Adrenal gland (tissue), 12 donors: ENCODE measurements around the gene DNAAF3. TPM values are rescaled to one million over a fixed set of nuclear protein-coding genes. Genes with fewer than 3 reads are reported as not detected.
A peak's percentile ranks its signal among the peaks of the same experiment; 100 is the strongest.
"Not testable (repeated sequence)": the region's sequence is repeated elsewhere in the genome, so short reads cannot be mapped to it uniquely, and the experiment has no call there.

Source experiments
- DNase-seq, 7 donors: peaks; one replicate each; pipeline ENCODE4 v3.0.0-alpha.2; 2019 to 2020
- H3K27ac ChIP-seq, 5 donors: fragments of 200-600 bp; sonication (generic) in 4 of 5; 1 replicate in 3 of 5; 2 replicates in 2 of 5; pipeline versions ENCODE4 v1.5.1 to v1.8.0; 2016 to 2020; ENCODE audit warnings: mild to moderate bottlenecking in 1 of 5
- H3K27me3 ChIP-seq: fragments of 200-600 bp; 2 replicates; pipeline ENCODE4 v1.8.0; 2021
- H3K36me3 ChIP-seq, 2 donors: fragments of 200-600 bp; replicated peaks in 1 of 2; 1 replicate in 1 of 2; 2 replicates in 1 of 2; pipeline versions ENCODE4 v1.5.1 to v1.8.0; 2018 to 2022
- H3K4me1 ChIP-seq, 2 donors: fragments of 200-600 bp; replicated peaks in 1 of 2; 1 replicate in 1 of 2; 2 replicates in 1 of 2; pipeline versions ENCODE4 v1.5.1 to v1.8.0; 2018 to 2021
- H3K4me3 ChIP-seq, 4 donors: fragments of 200-600 bp; sonication (generic) in 3 of 4; one replicate each; pipeline ENCODE4 v1.5.1; 2016 to 2018
- H3K9me3 ChIP-seq, 3 donors: fragments of 200-600 bp; sonication (generic) in 1 of 3; replicated peaks in 1 of 3; 1 replicate in 2 of 3; 2 replicates in 1 of 3; pipeline versions ENCODE4 v1.5.1 to v1.8.0; 2016 to 2021
- CTCF ChIP-seq, 6 experiments: fragments of 450-650 bp in 4 of 6; fragments of 200-600 bp in 2 of 6; sonication (generic) in 1 of 6; IDR thresholded peaks; 1 replicate in 5 of 6; 2 replicates in 1 of 6; pipeline versions ENCODE4 v1.5.1 to v1.8.0; 2016 to 2021; ENCODE audit warnings: antibody characterized with exemption in 6 of 6, mild to moderate bottlenecking in 2 of 6, moderate library complexity in 1 of 6
- POLR2A ChIP-seq, 2 donors: fragments of 450-650 bp; IDR thresholded peaks; one replicate each; pipeline ENCODE4 v1.6.1; 2017; ENCODE audit warnings: antibody characterized with exemption in 2 of 2, mild to moderate bottlenecking in 2 of 2, moderate library complexity in 1 of 2
- WGBS, 4 donors: extraction: QIAGEN DNeasy Blood & Tissue Kit in 2 of 4; methylation state at CpG; one replicate each; pipeline versions ENCODE4 v1.1.5 to v1.1.7; 2013 to 2017; 5-methylcytosine and 5-hydroxymethylcytosine counted together
- intact Hi-C, 2 donors: fragments of 100-400 bp; cut with DNase I; formaldehyde crosslinking; loops; one replicate each; pipeline versions ENCODE4 v1.14.1 to v1.15.0; 2022 to 2023
- polyA plus RNA-seq, 3 donors: library from polyadenylated mRNA; stranded (reverse); fragments of 200-250 nt in 2 of 3; fragments of 350-450 nt in 1 of 3; fragmentation: Illumina TruSeq in 1 of 3; extraction: RNeasy Lipid Tissue Mini Kit (QIAGEN cat#74804) in 1 of 3; gene quantifications; one replicate each; pipeline ENCODE4 v1.2.3, GENCODE V29; 2013 to 2014
- total RNA-seq, 9 donors: library from RNA; depleted of rRNA in 4 of 9; stranded (reverse); fragments of >200 nt in 4 of 9; fragments of 120-200 nt in 1 of 9; fragmentation: NEBNext Ultra II Directional in 1 of 9; extraction: Animal tissue kit (Norgen Biotek cat#: 25700) in 1 of 9; gene quantifications; one replicate each; pipeline versions ENCODE4 v1.1.0 to v1.2.4, GENCODE V29; 2013 to 2023
- donor health status: healthy with polysubstance abuse.
- donor health status: Bipolar disorder and iron deficiency.
- donor health status: DM: yes; HTN: yes; CAD: no.
- donor health status: DM: no; HTN: no; CAD: no.
- donor health status: DM: no; HTN: no; CAD: no.
- donor health status: DM: yes; HTN: yes; CAD: no.

DNAAF3 gene
- total and polyA plus RNA-seq, 12 donors: 1.9 to 5.8 (median 3.6) TPM

GRCh38 chr19:55208880-55209692 lies 42.7 kb upstream of the DNAAF3 start, which contains the start of gene PTPRH:
TSS of gene PTPRH (minus strand) at chr19:55209501. CDS start at chr19:55209433, 68 bp downstream.
- Histone ChIP-seq H3K9me3 (peaks cover 0 to 3% (median 0%) of the 10 kb centered on the region in 3 donors), H3K4me3 (no peak within 1 kb of the TSS), H3K27me3 (no peaks in the 10 kb centered on the region), H3K4me1 (peaks cover 8 to 26% of the 10 kb centered on the region in 2 donors), H3K27ac (peak within 1 kb of the TSS; percentile 81 to 95 (median 91)), H3K36me3 (no peaks in the 10 kb centered on the region)
- no peak for DNase-seq
- intact Hi-C loops: no loop called here
- no peak for TF ChIP-seq POLR2A (IDR thresholded peaks at IDR 0.05)
- TF ChIP-seq CTCF (IDR thresholded peaks at IDR 0.05): no peak
- 51 to 75% (median 70%) methylated on average over 9 to 17 of the region's 18 CpGs for WGBS, 4 donors

GRCh38 chr19:55206664-55207500 lies 40.5 kb upstream of the DNAAF3 start:
- WGBS, 4 donors: 13 to 27% (median 20%) methylated on average over 16 to 29 of the region's 29 CpGs
- Histone ChIP-seq H3K27me3 (no peaks in the 10 kb centered on the region), H3K4me3 (peak overlapping the region in 2 of 4 donors; percentile 23 to 55), H3K36me3 (peaks cover 0 to 7% of the 10 kb centered on the region in 2 donors), H3K4me1 (peaks cover 8 to 26% of the 10 kb centered on the region in 2 donors), H3K27ac (peak overlapping the region; percentile 81 to 94 (median 86)), H3K9me3 (no peaks in the 10 kb centered on the region)
- peak; percentile 96 to 99 (median 98) for DNase-seq
- intact Hi-C loops: no loop called here
- no peak for TF ChIP-seq CTCF (IDR thresholded peaks at IDR 0.05)
- peak; percentile 82 to 96 for TF ChIP-seq POLR2A (IDR thresholded peaks at IDR 0.05)

- H3K27me3 ChIP-seq, intact Hi-C loops, H3K4me1 ChIP-seq, H3K4me3 ChIP-seq, H3K27ac ChIP-seq, H3K9me3 ChIP-seq: not testable (repeated sequence)
- peak in 1 of 7 donors; percentile 28 for DNase-seq
- 71 to 77% (median 76%) methylated on average over 10 of the region's 10 CpGs for WGBS, 4 donors
- peak in 3 of 6 experiments; percentile 7 to 20 (median 15) for TF ChIP-seq CTCF (IDR thresholded peaks at IDR 0.05)
- H3K36me3 ChIP-seq: peaks cover 0 to 30% of the 10 kb centered on the region in 2 donors
Measured at GRCh38 chr19:55202199-55202598, 35.8 kb upstream of the DNAAF3 start.

- WGBS, 4 donors: 61 to 71% (median 66%) methylated on average over 3 to 5 of the region's 5 CpGs
- Histone ChIP-seq H3K9me3 (no peaks in the 10 kb centered on the region), H3K4me1 (no peaks in the 10 kb centered on the region), H3K4me3 (no peak overlapping the region), H3K36me3 (peaks cover 0 to 30% of the 10 kb centered on the region in 2 donors), H3K27me3 (no peaks in the 10 kb centered on the region), H3K27ac (no peak overlapping the region)
- TF ChIP-seq CTCF (IDR thresholded peaks at IDR 0.05) (no peak), POLR2A (IDR thresholded peaks at IDR 0.05) (no peak)
- intact Hi-C loops: no loop called here
- no peak for DNase-seq
Measured at GRCh38 chr19:55199620-55200204, 33.3 kb upstream of the DNAAF3 start.
